SK-N-SH treated with all-trans-retinoic acid at 6 μM for 48 hours (cell line): ENCODE results near the gene GALNT7.

Source experiments
- ARNTL ChIP-seq: fragments of 450-650 bp; formaldehyde crosslinking; IDR thresholded peaks from 2 replicates; pipeline ENCODE4 v1.5.0; 2020; ENCODE audit warnings: low read depth, mild to moderate bottlenecking, moderate library complexity, borderline replicate concordance
- CREB5 ChIP-seq: fragments of 250-450 bp; sonication (Bioruptor Pico); IDR thresholded peaks from 2 replicates; pipeline ENCODE4 v1.5.1; 2020; ENCODE audit warnings: low read depth, mild to moderate bottlenecking, moderate library complexity
- CSRNP3 ChIP-seq: fragments of 250-450 bp; sonication (Bioruptor Pico); IDR thresholded peaks from 2 replicates; pipeline ENCODE4 v1.5.1; 2021; ENCODE audit warnings: mild to moderate bottlenecking, moderate library complexity
- PATZ1 ChIP-seq: fragments of 250-450 bp; sonication (Bioruptor Pico); IDR thresholded peaks from 2 replicates; pipeline ENCODE4 v1.8.0; 2020; ENCODE audit warnings: mild to moderate bottlenecking, moderate library complexity, borderline replicate concordance
- PPARA ChIP-seq: fragments of 250-450 bp; sonication (Bioruptor Pico); IDR thresholded peaks from 2 replicates; pipeline ENCODE4 v1.5.0; 2020; ENCODE audit warnings: mild to moderate bottlenecking, borderline replicate concordance
- RARB ChIP-seq: fragments of 250-450 bp; sonication (Bioruptor Pico); IDR thresholded peaks from 2 replicates; pipeline ENCODE4 v1.8.0; 2021; ENCODE audit warnings: mild to moderate bottlenecking, moderate library complexity
- TCF4 ChIP-seq: fragments of 250-450 bp; sonication (Bioruptor Pico); IDR thresholded peaks from 2 replicates; pipeline ENCODE4 v1.8.0; 2021; ENCODE audit warnings: mild to moderate bottlenecking, moderate library complexity, borderline replicate concordance
- ZFP30 ChIP-seq: fragments of 450-650 bp; formaldehyde crosslinking; IDR thresholded peaks from 2 replicates; pipeline ENCODE4 v1.5.0; 2022; ENCODE audit warnings: mild to moderate bottlenecking, moderate library complexity
- ZNF8 ChIP-seq: fragments of 450-650 bp; formaldehyde crosslinking; IDR thresholded peaks from 2 replicates; pipeline ENCODE4 v1.5.0; 2020; ENCODE audit warnings: mild to moderate bottlenecking, moderate library complexity

GRCh38 chr4:173272996-173273395 is 104.4 kb downstream of the GALNT7 start:
- no peak for TF ChIP-seq ARNTL (CRISPR knock-in tag)
- no peak for TF ChIP-seq PATZ1 (CRISPR knock-in tag)
- TF ChIP-seq CSRNP3, result no peak
- no peak for TF ChIP-seq PPARA (CRISPR knock-in tag)
- no peak for TF ChIP-seq RARB (CRISPR knock-in tag)
- TF ChIP-seq ZNF8 (CRISPR knock-in tag), result no peak
- TF ChIP-seq ZFP30 (CRISPR knock-in tag), result no peak
- no peak for TF ChIP-seq TCF4 (CRISPR knock-in tag)
- TF ChIP-seq CREB5, result no peak
